GM18520 (cell line): ENCODE measurements around the gene ABHD17C.
"Not testable (repeated sequence)": the region's sequence is repeated elsewhere in the genome, so short reads cannot be mapped to it uniquely, and the experiment has no call there.

ENCODE experiments used
- ATAC-seq: cut with Tn5 transposase; IDR thresholded peaks from one replicate; pipeline ENCODE4 v1.9.1; 2021; ENCODE audit not compliant: unreplicated experiment

ABHD17C gene

GRCh38 chr15:80760960-80761359 lies 65.8 kb downstream of the ABHD17C start:
- no peak for ATAC-seq

DNA sequence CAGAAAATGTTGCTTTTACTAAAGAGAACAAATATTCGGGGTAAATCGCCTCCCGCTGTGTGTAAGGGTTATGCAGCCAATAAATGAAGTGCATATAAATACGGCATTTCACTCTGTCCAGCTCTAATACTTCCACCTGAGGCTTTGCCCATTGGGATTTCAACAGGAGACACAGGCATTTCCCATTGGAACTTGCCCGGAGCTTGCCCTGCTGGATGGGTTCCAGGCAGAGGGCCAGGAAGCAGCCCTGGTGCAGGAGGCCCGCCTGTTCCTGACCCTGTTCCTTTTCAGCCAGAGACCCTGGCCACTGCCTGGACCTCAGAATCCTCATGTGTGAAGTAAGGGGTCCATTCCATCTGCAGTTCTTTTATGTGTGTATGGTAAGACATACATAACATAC lies 66.6 kb downstream of the ABHD17C start:
- no peak for ATAC-seq

- not testable (repeated sequence) for ATAC-seq
Measured at GRCh38 chr15:80763235-80763634, 68.1 kb downstream of the ABHD17C start.

DNA sequence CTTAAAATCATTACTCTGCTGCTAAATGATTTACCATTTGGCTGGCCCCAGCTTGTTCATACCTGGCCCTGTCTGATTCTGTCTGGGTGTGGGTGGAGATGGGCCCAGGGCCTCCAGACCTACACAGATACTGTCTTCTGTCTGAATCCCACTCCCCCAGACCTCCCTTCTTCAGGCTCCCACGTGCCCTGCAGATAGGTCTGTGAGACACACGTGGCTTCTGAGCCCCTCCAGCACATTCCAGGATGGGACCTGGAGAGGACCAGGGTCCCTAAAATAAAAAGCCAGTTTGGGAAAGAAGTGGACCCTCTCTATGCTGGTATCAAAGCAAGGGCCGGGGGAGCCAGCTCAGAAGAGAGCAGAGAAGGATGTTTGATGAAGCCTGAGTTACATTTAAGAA lies 69.4 kb downstream of the ABHD17C start:
- no peak for ATAC-seq

DNA sequence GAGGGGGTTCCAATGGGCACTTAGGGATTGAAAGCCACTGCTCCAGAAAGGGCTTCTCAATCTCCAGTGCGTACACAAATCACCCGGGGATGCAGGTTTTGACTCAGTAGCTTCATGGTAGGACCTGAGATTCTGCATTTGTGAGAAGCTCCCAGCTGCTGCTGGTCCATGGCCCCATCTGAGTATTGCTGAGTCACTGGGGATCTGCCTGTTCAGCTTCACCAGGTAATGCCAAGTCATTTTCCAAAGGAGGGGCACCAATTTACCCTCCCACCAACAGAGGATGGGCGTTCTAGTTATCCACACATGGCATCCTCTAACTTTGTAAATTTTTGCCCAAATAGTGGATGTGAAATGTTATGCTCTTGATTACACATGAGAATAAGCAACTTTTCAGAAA lies 71.2 kb downstream of the ABHD17C start:
- no peak for ATAC-seq

- no peak for ATAC-seq
Measured at GRCh38 chr15:80768158-80768557, 73.0 kb downstream of the ABHD17C start.

DNA sequence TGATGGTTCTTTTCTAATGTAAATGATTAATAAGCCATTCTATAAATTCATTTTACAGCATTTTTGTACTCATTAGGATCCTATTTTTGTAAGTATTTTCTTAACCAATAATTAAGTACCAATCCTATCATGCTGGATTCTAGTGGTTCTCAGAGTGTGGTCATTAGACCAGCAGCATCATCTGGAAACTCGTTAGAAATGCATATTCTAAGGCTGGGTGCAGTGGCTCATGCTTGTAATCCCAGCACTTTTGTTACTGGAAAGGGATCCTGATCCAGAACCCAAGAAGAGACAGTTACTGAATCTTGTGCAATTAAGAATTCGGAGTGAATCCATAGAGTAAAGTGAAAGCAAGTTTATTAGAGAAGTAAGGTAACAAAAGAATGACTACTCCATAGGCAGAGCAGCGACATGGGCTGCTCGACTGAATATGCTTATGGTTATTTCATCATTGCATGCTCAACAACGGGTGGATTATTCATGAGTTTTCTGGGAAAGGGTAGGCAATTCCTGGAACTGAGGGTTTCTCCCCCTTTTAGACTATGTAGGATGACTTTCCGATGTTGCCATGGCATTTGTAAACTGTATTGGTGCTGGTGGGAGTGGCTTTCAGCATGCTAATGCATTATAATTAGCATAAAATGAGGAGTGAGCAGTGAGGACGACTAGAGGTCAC lies 74.2 kb downstream of the ABHD17C start:
- no peak for ATAC-seq

DNA sequence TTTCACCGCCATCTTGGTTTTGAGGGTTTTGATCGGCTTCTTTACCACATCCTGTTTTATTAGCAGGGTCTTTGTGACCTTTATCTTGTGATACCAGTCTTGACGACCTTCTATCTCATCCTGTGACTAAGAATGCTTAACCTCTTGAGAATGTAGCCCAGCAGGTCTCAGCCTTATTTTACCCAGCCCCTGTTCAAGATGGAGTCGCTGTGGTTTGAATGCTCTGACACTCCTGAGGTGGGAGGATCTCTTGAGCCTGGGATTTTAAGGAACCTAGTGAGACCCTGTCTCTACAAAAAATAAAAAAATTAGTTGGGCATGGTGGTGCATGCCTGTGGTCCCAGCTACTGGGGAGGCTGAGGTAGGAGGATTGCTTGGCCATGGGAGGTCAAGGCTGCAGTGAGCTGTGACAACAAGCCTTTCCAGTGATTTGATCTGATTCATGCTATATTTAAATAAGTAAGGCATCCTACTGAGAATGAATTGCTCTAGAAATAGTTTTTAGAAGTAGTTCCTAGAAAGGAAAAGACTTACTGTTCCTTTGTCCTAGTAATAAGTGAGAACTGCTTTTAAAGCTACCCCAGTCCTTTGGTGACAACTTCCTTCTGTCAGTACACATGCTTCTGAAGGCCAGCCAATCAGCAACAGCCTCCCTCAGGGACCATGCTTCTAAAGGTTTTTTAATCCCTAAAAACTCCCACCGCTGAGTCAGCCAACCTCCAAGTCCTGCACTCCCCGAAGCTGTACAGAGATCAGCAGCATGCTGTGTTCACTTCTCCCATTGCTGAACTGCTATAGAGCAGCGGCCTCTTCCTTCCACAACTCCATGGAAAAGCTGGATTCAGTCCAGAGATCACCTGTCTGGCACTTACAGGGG lies 75.0 kb downstream of the ABHD17C start:
- ATAC-seq = no peak

- no peak for ATAC-seq
Measured at GRCh38 chr15:80773122-80773551, 78.0 kb downstream of the ABHD17C start.

DNA sequence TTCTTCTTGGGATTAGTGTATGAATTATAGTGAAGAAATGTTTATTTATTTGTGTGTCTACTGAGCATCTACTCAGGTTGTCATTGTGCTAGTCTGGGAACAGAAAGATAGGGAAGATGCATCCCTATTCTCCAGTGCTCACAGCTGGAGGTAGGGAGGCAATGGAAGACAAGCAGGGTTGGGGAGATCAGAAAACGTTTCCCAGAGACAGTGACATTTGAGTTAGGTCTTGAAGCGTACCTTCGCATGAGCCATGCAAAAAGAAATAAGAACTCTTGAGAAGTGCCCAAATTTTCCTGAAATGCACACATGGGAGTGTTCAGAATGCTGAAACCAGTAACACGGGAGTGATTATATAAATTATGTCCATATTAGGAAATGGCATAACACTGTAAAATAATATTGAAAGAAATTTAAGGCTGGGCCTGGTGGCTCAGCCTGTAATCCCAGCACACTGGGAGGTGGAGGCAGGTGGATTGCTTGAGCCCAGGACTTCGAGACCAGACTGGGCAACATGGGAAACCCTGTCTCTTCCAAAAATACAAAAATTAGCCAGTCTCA lies 78.8 kb downstream of the ABHD17C start:
- ATAC-seq = no peak

- ATAC-seq = no peak
Measured at GRCh38 chr15:80774486-80774885, 79.4 kb downstream of the ABHD17C start.

DNA sequence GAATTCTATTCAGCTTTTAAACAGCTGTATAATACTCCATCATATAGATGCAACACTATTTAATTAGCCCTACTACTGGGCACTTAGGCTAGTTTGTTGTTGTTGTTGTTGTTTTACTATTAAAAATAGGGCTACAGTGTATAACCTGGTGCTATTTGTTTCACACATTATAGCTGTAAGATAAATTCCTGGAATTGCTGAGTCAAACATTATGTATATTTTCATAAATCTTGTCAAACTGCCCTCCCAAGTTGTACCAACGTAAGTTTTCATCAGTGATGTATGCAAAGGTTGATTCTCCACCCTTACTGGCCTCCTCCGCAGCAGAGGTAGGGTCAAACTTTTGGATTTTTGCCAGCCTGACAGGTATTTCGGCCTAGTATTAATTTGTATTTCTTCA lies 80.2 kb downstream of the ABHD17C start:
- no peak for ATAC-seq

- no peak for ATAC-seq
Measured at GRCh38 chr15:80776420-80777045, 81.4 kb downstream of the ABHD17C start.

- ATAC-seq = no peak
Measured at GRCh38 chr15:80777137-80777536, 82.0 kb downstream of the ABHD17C start.

DNA sequence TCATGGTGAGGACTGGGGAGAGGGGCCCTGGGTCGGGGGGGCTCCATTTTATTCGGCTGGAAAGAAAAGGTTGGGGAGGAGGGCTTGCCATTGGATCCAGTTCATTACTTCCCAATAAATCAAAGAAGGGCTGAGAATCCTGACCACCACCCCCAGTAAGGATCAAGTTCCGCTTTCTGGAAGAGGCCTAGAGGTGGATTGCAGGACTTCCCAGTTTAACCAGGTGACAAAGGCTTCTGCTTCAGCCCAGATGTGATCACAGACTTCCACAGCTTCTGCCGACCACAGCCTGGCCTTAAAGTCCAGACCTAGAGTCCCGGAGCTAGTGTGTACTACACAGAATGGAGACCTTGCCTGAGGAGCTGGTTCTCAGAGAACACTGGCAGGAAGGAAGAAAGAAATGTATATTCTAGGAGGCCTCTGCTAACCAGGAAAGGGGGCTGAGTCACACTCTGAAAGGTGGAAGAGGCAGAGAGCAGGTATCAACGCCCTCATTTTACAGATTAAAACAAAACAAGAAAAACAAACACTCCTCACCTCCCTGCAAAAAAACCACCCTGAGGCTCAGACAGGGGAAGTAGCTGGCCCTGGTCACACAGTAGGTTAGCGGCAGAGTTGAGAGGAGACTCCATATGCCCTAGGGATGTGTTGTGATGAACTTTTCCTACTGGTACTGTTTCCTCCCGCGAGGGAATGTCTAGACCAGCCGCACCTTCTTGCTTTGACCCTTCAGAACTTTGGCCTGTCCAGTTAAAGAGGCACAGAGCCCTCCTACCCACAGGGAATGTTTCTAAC lies 82.9 kb downstream of the ABHD17C start:
- ATAC-seq = no peak

DNA sequence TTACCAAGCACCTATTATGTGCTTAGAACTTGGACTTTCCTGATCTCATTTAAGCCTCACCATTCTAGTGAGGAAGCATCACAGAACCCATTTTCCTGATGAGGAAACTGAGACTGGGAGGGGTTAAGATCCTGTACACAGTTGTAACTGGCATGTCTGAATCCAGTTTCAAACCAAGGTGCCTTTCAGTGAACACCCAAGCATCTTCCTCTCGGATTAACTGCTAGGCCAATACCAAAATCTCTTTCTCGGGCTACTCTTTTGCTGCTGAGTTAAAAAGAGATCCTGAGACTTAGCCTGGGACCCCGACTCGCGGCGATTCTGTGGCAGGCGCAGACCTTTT lies 83.5 kb downstream of the ABHD17C start:
- no peak for ATAC-seq

DNA sequence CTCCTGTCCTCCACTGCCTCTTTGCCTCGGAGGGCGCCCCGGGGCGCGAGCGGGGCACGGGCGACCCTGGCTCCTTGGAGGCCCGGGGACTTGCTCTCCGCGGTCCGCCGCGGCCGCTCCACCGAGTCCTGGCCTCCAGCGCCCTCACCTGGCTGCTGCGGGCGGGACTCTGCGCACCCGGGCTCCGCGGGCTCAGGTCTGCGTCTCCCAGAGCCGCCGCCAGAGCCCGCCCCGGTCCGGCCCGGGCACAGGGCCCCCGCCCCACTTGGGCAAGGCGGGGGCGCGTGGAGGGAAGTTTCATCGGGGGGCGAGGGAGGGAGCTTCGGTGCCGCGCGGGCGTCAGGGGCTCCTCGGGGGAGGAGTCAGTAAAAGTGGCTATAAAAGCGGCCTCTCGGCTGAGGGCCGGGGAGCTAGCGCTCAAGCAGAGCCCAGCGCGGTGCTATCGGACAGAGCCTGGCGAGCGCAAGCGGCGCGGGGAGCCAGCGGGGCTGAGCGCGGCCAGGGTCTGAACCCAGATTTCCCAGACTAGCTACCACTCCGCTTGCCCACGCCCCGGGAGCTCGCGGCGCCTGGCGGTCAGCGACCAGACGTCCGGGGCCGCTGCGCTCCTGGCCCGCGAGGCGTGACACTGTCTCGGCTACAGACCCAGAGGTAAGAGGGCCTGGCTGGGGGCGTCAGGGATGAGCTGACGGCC lies 84.0 kb downstream of the ABHD17C start, which contains the start of gene CEMIP:
Gene CEMIP (plus strand): TSS at position 407 of the 694 bp plus-strand sequence. CDS start 94,510 bp downstream, outside the sequence.
- ATAC-seq = no peak

- ATAC-seq = no peak
Measured at GRCh38 chr15:80779658-80780415, 84.7 kb downstream of the ABHD17C start.

DNA sequence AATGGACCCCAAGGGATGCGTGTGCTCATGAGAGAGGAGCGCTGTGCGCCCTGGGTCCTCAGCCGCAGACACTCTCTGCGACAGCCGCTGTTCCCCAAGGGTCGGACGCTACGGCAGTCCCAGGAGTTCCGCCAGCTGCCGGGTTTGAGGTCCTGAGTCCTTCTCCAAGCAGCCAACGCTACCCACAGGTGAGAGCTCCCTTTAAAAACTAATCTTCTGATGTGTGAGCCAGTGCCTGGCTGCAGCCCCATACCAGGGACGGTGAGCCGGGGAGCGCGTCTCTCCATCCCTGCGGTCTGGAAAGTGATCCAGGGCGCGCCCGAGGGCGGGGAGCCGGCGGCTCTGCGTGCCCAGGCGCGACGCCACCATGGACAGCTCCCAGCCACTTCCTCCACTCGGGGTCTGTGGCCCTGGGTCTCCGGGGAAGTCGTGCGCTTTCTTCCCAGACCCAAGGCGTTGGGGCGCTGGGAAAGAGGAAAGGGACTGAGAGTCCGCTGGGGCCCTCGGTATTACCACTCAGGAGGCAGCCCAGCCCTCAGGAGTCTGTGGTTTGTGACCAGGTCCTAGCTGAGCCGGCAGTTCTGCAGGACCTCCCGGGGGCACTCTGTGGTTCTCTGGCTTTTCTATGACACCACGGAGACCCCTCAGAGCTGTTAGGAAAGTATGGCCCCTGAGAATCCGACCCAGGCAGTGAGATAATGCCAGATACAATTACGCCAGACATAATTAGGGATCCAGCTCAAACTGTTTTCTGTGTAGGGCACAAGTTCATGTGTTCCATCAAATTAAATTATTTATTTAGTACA lies 85.5 kb downstream of the ABHD17C start:
- ATAC-seq = no peak
